Small intestine (tissue), 16 donors: ENCODE data around the gene LECT2. TPM values are rescaled to one million over a fixed set of nuclear protein-coding genes. Genes with fewer than 3 reads are reported as not detected.

ENCODE experiments used
- DNase-seq, 2 donors: peaks; one replicate each; pipeline versions ENCODE4 v3.0.0 to v3.0.0-alpha.2; 2013
- FAIRE-seq: peaks from 2 replicates; lab custom pipeline; 2012; peaks lifted over from hg19 to GRCh38; lab: Jason Lieb, UNC
- H3K27ac ChIP-seq, 3 donors: one replicate each; pipeline ENCODE4 v1.5.1; 2013; ENCODE audit warnings: low read length in 2 of 3, mild to moderate bottlenecking in 2 of 3, control low read depth in 1 of 3, inconsistent platforms in 1 of 3, low read depth in 1 of 3, moderate library complexity in 1 of 3
- H3K27me3 ChIP-seq, 3 donors: one replicate each; pipeline ENCODE4 v1.6.1; 2013; ENCODE audit warnings: low read length in 3 of 3, inconsistent platforms in 1 of 3; ENCODE audit not compliant: control insufficient read depth in 3 of 3, insufficient read depth in 3 of 3
- H3K36me3 ChIP-seq, 3 donors: one replicate each; pipeline ENCODE4 v1.6.1; 2013; ENCODE audit warnings: low read length in 3 of 3, inconsistent platforms in 1 of 3, low read depth in 1 of 3, mild to moderate bottlenecking in 1 of 3, moderate library complexity in 1 of 3; ENCODE audit not compliant: control insufficient read depth in 3 of 3, insufficient read depth in 2 of 3
- H3K4me1 ChIP-seq, 3 donors: one replicate each; pipeline ENCODE4 v1.6.1; 2013; ENCODE audit warnings: low read length in 2 of 3, inconsistent platforms in 1 of 3, low read depth in 1 of 3, mild to moderate bottlenecking in 1 of 3, moderate library complexity in 1 of 3; ENCODE audit not compliant: control insufficient read depth in 3 of 3, insufficient read depth in 2 of 3
- H3K4me3 ChIP-seq, 3 donors: one replicate each; pipeline ENCODE4 v1.5.1; 2013; ENCODE audit warnings: low read length in 3 of 3, control low read depth in 1 of 3, inconsistent platforms in 1 of 3, low read depth in 1 of 3, mild to moderate bottlenecking in 1 of 3, moderate library complexity in 1 of 3
- H3K9me3 ChIP-seq, 2 donors: one replicate each; pipeline ENCODE4 v1.6.1; 2013; ENCODE audit warnings: low read depth in 1 of 2, low read length in 1 of 2; ENCODE audit not compliant: control insufficient read depth in 2 of 2, insufficient read depth in 1 of 2
- WGBS, 3 donors: extraction: QIAGEN DNeasy Blood & Tissue Kit; methylation state at CpG; one replicate each; pipeline ENCODE4 v1.1.7; 2013; 5-methylcytosine and 5-hydroxymethylcytosine counted together
- long read RNA-seq, 10 donors: transcript quantifications; one replicate each; lab custom pipeline, GENCODE V29; 2026
- polyA plus RNA-seq, 4 donors: library from polyadenylated mRNA; stranded (reverse) in 3 of 4; unstranded in 1 of 4; fragments of 200-250 nt in 3 of 4; fragments of 120-200 nt in 1 of 4; gene quantifications; one replicate each; pipeline versions ENCODE4 v1.2.1 to v1.2.3, GENCODE V29; 2013
- donor health status: healthy with polysubstance abuse.
- donor health status: control.
- donor health status: control.
- donor health status: Bipolar disorder and iron deficiency.
- donor health status: healthy.

LECT2 gene
- not detected for polyA plus RNA-seq
- long read RNA-seq, donor 1, result 0 reads
- long read RNA-seq, donor 2, result 0 reads
- long read RNA-seq, donor 3, result 0 reads
- long read RNA-seq, donor 4, result 0 reads
- long read RNA-seq, donor 5, result 0 reads
- long read RNA-seq, donor 6, result 0 reads
- long read RNA-seq, donor 7, result 0 reads
- long read RNA-seq, donor 8, result 0 reads
- long read RNA-seq, donor 9, result 0 reads
- long read RNA-seq, donor 10, result 0 reads

- WGBS, 3 donors, result 29 to 79% (median 40%) methylated on average over 3 of the region's 3 CpGs
- DNase-seq (no peak), FAIRE-seq (no peak)
- no peak within 1 kb of the TSS for H3K4me3 ChIP-seq
- H3K27me3 ChIP-seq, result no peaks in the 10 kb centered on the region
- no peak within 1 kb of the TSS for H3K27ac ChIP-seq
- H3K9me3 ChIP-seq, result no peaks in the 10 kb centered on the region
- H3K4me1 ChIP-seq, result peaks cover 0 to 5% (median 0%) of the 10 kb centered on the region in 3 donors
- H3K36me3 ChIP-seq, result no peaks in the 10 kb centered on the region
These were observed at the start of gene LECT2 for GRCh38 chr5:135954899-135955298. Gene LECT2 (minus strand): TSS chr5:135954983. CDS start chr5:135954833, 150 bp downstream.

GRCh38 chr5:136004436-136004835 lies 49.7 kb upstream of the LECT2 start:
- no peak overlapping the region for H3K27ac ChIP-seq
- no peaks in the 10 kb centered on the region for H3K36me3 ChIP-seq
- WGBS, 3 donors, result 93 to 98% (median 96%) methylated on average over 3 of the region's 3 CpGs
- peaks cover 0 to 4% (median 0%) of the 10 kb centered on the region in 3 donors for H3K27me3 ChIP-seq
- FAIRE-seq, result no peak
- no peak for DNase-seq
- no peak overlapping the region for H3K4me3 ChIP-seq
- H3K4me1 ChIP-seq, result no peaks in the 10 kb centered on the region
- no peaks in the 10 kb centered on the region for H3K9me3 ChIP-seq

- Histone ChIP-seq H3K4me1 (no peaks in the 10 kb centered on the region), H3K36me3 (no peaks in the 10 kb centered on the region), H3K27me3 (peaks cover 0 to 10% (median 0%) of the 10 kb centered on the region in 3 donors), H3K9me3 (no peaks in the 10 kb centered on the region), H3K27ac (no peak overlapping the region), H3K4me3 (no peak overlapping the region)
- FAIRE-seq, result no peak
- WGBS, 3 donors, result 44 to 62% (median 56%) methylated on average over 5 of the region's 5 CpGs
- no peak for DNase-seq
These were observed 46.7 kb upstream of the LECT2 start for GRCh38 chr5:136001466-136001981.

- Histone ChIP-seq H3K27me3 (peaks cover 0 to 10% (median 0%) of the 10 kb centered on the region in 3 donors), H3K36me3 (no peaks in the 10 kb centered on the region), H3K4me1 (no peaks in the 10 kb centered on the region), H3K27ac (no peak overlapping the region), H3K4me3 (no peak overlapping the region), H3K9me3 (no peaks in the 10 kb centered on the region)
- 76 to 81% (median 81%) methylated on average over 3 of the region's 3 CpGs for WGBS, 3 donors
- FAIRE-seq, result no peak
- no peak for DNase-seq
These were observed 46.1 kb upstream of the LECT2 start for GRCh38 chr5:136000932-136001331.

- Histone ChIP-seq H3K27ac (no peak overlapping the region), H3K36me3 (no peaks in the 10 kb centered on the region), H3K4me1 (no peaks in the 10 kb centered on the region), H3K4me3 (no peak overlapping the region), H3K9me3 (no peaks in the 10 kb centered on the region), H3K27me3 (peaks cover 0 to 10% (median 0%) of the 10 kb centered on the region in 3 donors)
- FAIRE-seq, result no peak
- 88 to 93% (median 91%) methylated on average over 2 of the region's 2 CpGs for WGBS, 3 donors
- DNase-seq, result no peak
These were observed 45.4 kb upstream of the LECT2 start for GRCh38 chr5:136000147-136000546.

GRCh38 chr5:135999406-136000139 lies 44.8 kb upstream of the LECT2 start:
- FAIRE-seq, result no peak
- WGBS, 3 donors, result 67 to 75% (median 72%) methylated on average over 8 of the region's 8 CpGs
- no peak overlapping the region for H3K27ac ChIP-seq

GRCh38 chr5:135998889-135999288 lies 44.1 kb upstream of the LECT2 start:
- Histone ChIP-seq H3K4me1 (no peaks in the 10 kb centered on the region), H3K27me3 (peaks cover 0 to 10% (median 0%) of the 10 kb centered on the region in 3 donors), H3K36me3 (no peaks in the 10 kb centered on the region), H3K27ac (no peak overlapping the region), H3K4me3 (no peak overlapping the region), H3K9me3 (no peaks in the 10 kb centered on the region)
- 63 to 82% (median 75%) methylated on average over 6 of the region's 6 CpGs for WGBS, 3 donors
- FAIRE-seq, result no peak
- DNase-seq, result no peak

More at GRCh38 chr5:135999406-136000139, 44.8 kb upstream of the LECT2 start:
- Histone ChIP-seq H3K4me3 (no peak overlapping the region), H3K4me1 (no peaks in the 10 kb centered on the region), H3K36me3 (no peaks in the 10 kb centered on the region), H3K27me3 (peaks cover 0 to 10% (median 0%) of the 10 kb centered on the region in 3 donors), H3K9me3 (no peaks in the 10 kb centered on the region)
- DNase-seq, result no peak

GRCh38 chr5:135997673-135998335 lies 43.0 kb upstream of the LECT2 start:
- H3K4me3 ChIP-seq, result no peak overlapping the region
- FAIRE-seq, result no peak
- peaks cover 0 to 10% (median 0%) of the 10 kb centered on the region in 3 donors for H3K27me3 ChIP-seq
- WGBS, 3 donors, result 59 to 79% (median 67%) methylated on average over 8 of the region's 8 CpGs
- no peaks in the 10 kb centered on the region for H3K9me3 ChIP-seq
- DNase-seq, result no peak
- no peaks in the 10 kb centered on the region for H3K4me1 ChIP-seq
- no peak overlapping the region for H3K27ac ChIP-seq
- H3K36me3 ChIP-seq, result no peaks in the 10 kb centered on the region
